Caco-2 (cell line): Measurements from ENCODE around the gene PCBP3. TPM values are rescaled to one million over a fixed set of nuclear protein-coding genes. Genes with fewer than 3 reads are reported as not detected.

Experiments
- BruUV-seq: library from RNA; stranded (reverse); fragments of 400-500 nt; replicated peaks from 2 replicates; lab custom pipeline; 2021; lab: Mats Ljungman, UMichigan
- CTCF ChIA-PET: fragments of 300-600 bp; sonication (Branson Sonifier 250); formaldehyde crosslinking; loops from one replicate; lab custom pipeline; 2022; ENCODE audit warnings: antibody characterized with exemption; lab: Charles Lee
- POLR2A ChIA-PET: fragments of 300-600 bp; sonication (Branson Sonifier 250); formaldehyde crosslinking; loops from one replicate; lab custom pipeline; 2022; ENCODE audit warnings: antibody characterized with exemption; lab: Charles Lee
- DNase-seq, 2 experiments: peaks; one replicate each; pipeline versions ENCODE4 v3.0.0 to v3.0.0-alpha.2; 2020 to 2022
- H3K27me3 ChIP-seq: replicated peaks from 2 replicates; pipeline ENCODE4 v1.6.0; 2011; ENCODE audit warnings: low read length; ENCODE audit not compliant: control insufficient read depth, insufficient read depth
- H3K36me3 ChIP-seq: 2 replicates; pipeline ENCODE4 v1.5.1; 2011; ENCODE audit warnings: low read length; ENCODE audit not compliant: control insufficient read depth, insufficient read depth
- H3K4me1 ChIP-seq: fragments of 250-450 bp; sonication (Bioruptor Pico); 2 replicates; pipeline ENCODE4 v1.5.1; 2020; ENCODE audit warnings: mild to moderate bottlenecking
- H3K4me3 ChIP-seq: 2 replicates; pipeline ENCODE4 v1.5.1; 2011; ENCODE audit warnings: low read depth, mild to moderate bottlenecking, control low read depth, low read length
- H3K9me3 ChIP-seq: fragments of 250-450 bp; sonication (Bioruptor Pico); 2 replicates; pipeline ENCODE4 v1.5.1; 2020; ENCODE audit warnings: mild to moderate bottlenecking, moderate library complexity
- H3K27ac Mint-ChIP-seq: one replicate; pipeline ENCODE4 v1.8.0; 2022; ENCODE audit warnings: mixed read lengths; ENCODE audit not compliant: unreplicated experiment
- H3K27me3 Mint-ChIP-seq: one replicate; pipeline ENCODE4 v1.8.0; 2022; ENCODE audit warnings: mixed read lengths; ENCODE audit not compliant: insufficient read depth, unreplicated experiment
- H3K36me3 Mint-ChIP-seq: one replicate; pipeline ENCODE4 v1.8.0; 2022; ENCODE audit warnings: mild to moderate bottlenecking, mixed read lengths; ENCODE audit not compliant: insufficient read depth, unreplicated experiment
- H3K4me1 Mint-ChIP-seq: one replicate; pipeline ENCODE4 v1.8.0; 2022; ENCODE audit warnings: low read depth, mixed read lengths; ENCODE audit not compliant: unreplicated experiment
- H3K4me3 Mint-ChIP-seq: one replicate; pipeline ENCODE4 v1.8.0; 2022; ENCODE audit warnings: mild to moderate bottlenecking, moderate library complexity, mixed read lengths; ENCODE audit not compliant: unreplicated experiment
- H3K9me3 Mint-ChIP-seq: one replicate; pipeline ENCODE4 v1.8.0; 2022; ENCODE audit warnings: mixed read lengths; ENCODE audit not compliant: unreplicated experiment
- intact Hi-C: fragments of 100-400 bp; cut with micrococcal nuclease; formaldehyde crosslinking; loops from one replicate; pipeline ENCODE4 v1.10.0; 2022; ENCODE audit not compliant: unreplicated experiment
- total RNA-seq: library from RNA; stranded (reverse); gene quantifications from 2 replicates; pipeline ENCODE4 v1.2.3, GENCODE V29; 2022
- TF ChIP-seq, protein P1 (sequence below), 2 experiments: fragments of 200-600 bp in 1 of 2; IDR thresholded peaks; 1 replicate in 1 of 2; 2 replicates in 1 of 2; pipeline versions ENCODE4 v1.5.1 to v1.8.0; 2011 to 2022; ENCODE audit warnings: antibody characterized with exemption in 1 of 2, control low read depth in 1 of 2, inconsistent platforms in 1 of 2, low read depth in 1 of 2, low read length in 1 of 2, mild to moderate bottlenecking in 1 of 2, moderate library complexity in 1 of 2; ENCODE audit not compliant: insufficient read depth in 1 of 2, severe bottlenecking in 1 of 2, unreplicated experiment in 1 of 2

Gene PCBP3
- total RNA-seq, 1 experiment from 2014 or later, result 0.75 TPM

DNA sequence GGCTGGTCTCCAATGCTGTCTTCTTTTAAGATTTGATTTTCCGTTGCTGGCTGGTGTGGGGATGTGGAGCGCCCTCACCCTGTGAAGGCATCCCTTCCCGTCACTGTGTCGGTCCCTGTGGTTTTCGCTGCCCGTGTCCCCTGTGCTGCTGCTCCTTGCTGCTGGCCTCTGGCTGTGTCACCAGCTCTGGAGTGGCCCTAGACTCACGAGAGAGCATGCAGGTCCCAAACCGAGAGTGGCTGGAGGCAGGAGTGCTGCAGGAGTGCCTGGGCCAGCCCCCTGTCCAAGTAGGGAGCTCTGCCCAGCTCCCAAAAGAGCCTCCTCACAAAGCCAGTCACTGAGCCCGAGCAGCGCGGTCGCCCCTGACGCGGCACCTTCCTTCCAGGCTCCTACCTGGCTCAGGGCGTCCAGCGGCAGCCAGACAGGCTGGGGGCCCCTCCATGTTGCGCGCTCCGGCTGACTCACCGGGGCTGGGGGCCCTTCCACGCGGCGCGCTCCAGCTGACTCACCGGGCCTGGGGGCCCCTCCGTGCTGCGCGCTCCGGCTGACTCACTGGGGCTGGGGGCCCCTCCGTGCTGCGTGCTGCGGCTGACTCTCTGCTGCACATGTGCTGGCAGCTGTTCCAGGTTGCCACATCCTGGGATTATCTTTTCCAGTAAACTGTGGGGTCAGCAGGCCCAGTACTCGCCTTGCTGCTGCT, 231.3 kb downstream of the PCBP3 start:
- ChIA-PET CTCF (interaction anchor here (0.7 kb wide), 1 partner anchor 67 kb away, joined by 7 read pairs; no protein-coding TSS in a partner anchor), POLR2A (no interaction called here)
- TF ChIP-seq, protein P1, sequence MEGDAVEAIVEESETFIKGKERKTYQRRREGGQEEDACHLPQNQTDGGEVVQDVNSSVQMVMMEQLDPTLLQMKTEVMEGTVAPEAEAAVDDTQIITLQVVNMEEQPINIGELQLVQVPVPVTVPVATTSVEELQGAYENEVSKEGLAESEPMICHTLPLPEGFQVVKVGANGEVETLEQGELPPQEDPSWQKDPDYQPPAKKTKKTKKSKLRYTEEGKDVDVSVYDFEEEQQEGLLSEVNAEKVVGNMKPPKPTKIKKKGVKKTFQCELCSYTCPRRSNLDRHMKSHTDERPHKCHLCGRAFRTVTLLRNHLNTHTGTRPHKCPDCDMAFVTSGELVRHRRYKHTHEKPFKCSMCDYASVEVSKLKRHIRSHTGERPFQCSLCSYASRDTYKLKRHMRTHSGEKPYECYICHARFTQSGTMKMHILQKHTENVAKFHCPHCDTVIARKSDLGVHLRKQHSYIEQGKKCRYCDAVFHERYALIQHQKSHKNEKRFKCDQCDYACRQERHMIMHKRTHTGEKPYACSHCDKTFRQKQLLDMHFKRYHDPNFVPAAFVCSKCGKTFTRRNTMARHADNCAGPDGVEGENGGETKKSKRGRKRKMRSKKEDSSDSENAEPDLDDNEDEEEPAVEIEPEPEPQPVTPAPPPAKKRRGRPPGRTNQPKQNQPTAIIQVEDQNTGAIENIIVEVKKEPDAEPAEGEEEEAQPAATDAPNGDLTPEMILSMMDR (IDR thresholded peaks at IDR 0.05; ENCODE audit: insufficient read depth in 1 of 2, low read depth in 1 of 2, low read length in 1 of 2, severe bottlenecking in 1 of 2, unreplicated experiment in 1 of 2), result no peak
- H3K27me3 Mint-ChIP-seq, result peaks cover 16% of the 10 kb centered on the region
- Histone ChIP-seq H3K4me3 (peak overlapping the region; percentile 13), H3K9me3 (no peaks in the 10 kb centered on the region), H3K36me3 (no peaks in the 10 kb centered on the region), H3K4me1 (peaks cover 13% of the 10 kb centered on the region), H3K27me3 (no peaks in the 10 kb centered on the region)
- peak; percentile 66 to 67 for DNase-seq
- H3K9me3 Mint-ChIP-seq, result no peaks in the 10 kb centered on the region
- H3K36me3 Mint-ChIP-seq, result peaks cover 5% of the 10 kb centered on the region
- no peaks in the 10 kb centered on the region for H3K4me1 Mint-ChIP-seq
- intact Hi-C loops, result no loop called here
- H3K27ac Mint-ChIP-seq, result peak overlapping the region; percentile 85
- BruUV-seq, result TSS peak; percentile 47
- H3K4me3 Mint-ChIP-seq, result peak overlapping the region; percentile 67

DNA sequence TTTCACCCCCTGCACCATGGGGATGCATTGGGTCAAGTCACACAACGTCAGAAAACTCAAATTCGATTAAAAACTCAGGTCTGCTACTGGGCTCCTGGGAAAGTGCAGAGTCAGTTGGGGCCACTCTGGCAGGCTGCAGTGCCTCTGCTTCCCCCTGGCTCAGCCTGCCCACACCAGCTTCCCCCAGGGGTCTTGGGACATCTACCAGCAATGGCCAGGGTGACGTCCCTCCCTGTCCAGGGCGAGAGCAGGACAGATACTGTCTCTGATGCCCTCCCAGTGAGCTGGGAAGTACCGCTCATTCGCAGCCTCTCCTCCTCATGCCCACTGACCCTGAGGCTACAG, 231.9 kb downstream of the PCBP3 start:
- Histone ChIP-seq H3K27me3 (no peaks in the 10 kb centered on the region), H3K9me3 (no peaks in the 10 kb centered on the region), H3K4me1 (peaks cover 13% of the 10 kb centered on the region), H3K36me3 (no peaks in the 10 kb centered on the region), H3K4me3 (no peak overlapping the region)
- Mint-ChIP-seq H3K4me3 (peak overlapping the region; percentile 67), H3K27me3 (peaks cover 16% of the 10 kb centered on the region), H3K36me3 (peaks cover 5% of the 10 kb centered on the region), H3K4me1 (no peaks in the 10 kb centered on the region), H3K9me3 (no peaks in the 10 kb centered on the region), H3K27ac (peak overlapping the region; percentile 71)
- no TSS peak for BruUV-seq
- ChIA-PET CTCF (no interaction called here), POLR2A (no interaction called here)
- intact Hi-C loops, result no loop called here
- peak in 1 of 2 experiments; percentile 23 for DNase-seq
- TF ChIP-seq, protein P1 (IDR thresholded peaks at IDR 0.05; ENCODE audit: insufficient read depth in 1 of 2, low read depth in 1 of 2, low read length in 1 of 2, severe bottlenecking in 1 of 2, unreplicated experiment in 1 of 2), result no peak

DNA sequence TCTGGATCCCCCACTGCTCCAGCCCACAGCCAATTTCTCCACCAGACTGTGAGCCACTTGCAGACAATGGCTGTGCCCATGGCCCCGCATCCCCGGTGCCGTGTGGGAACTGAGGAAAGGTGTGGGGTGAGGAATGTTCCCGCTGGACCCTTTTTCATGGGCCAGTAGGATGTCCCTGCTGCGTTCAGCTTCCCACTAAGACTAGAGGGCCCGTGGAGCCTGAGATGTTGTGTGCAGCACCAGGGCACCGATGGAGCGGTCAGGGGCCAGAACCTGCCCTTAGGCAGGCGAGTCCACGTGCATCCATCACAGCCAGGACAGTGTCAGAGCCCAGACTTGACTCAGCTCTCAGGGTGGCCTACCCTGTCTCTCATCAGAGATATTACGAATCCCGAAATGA, 232.4 kb downstream of the PCBP3 start:
- H3K4me3 Mint-ChIP-seq, result no peak overlapping the region
- CTCF ChIA-PET, result no interaction called here
- POLR2A ChIA-PET, result no interaction called here
- H3K9me3 Mint-ChIP-seq, result no peaks in the 10 kb centered on the region
- peaks cover 15% of the 10 kb centered on the region for H3K27me3 Mint-ChIP-seq
- intact Hi-C loops, result no loop called here
- H3K27me3 ChIP-seq, result no peaks in the 10 kb centered on the region
- no peaks in the 10 kb centered on the region for H3K4me1 Mint-ChIP-seq
- peaks cover 5% of the 10 kb centered on the region for H3K36me3 Mint-ChIP-seq
- peak overlapping the region; percentile 71 for H3K27ac Mint-ChIP-seq
- peak in 1 of 2 experiments; percentile 26 for DNase-seq
- no peaks in the 10 kb centered on the region for H3K9me3 ChIP-seq
- TF ChIP-seq, protein P1 (IDR thresholded peaks at IDR 0.05; ENCODE audit: insufficient read depth in 1 of 2, low read depth in 1 of 2, low read length in 1 of 2, severe bottlenecking in 1 of 2, unreplicated experiment in 1 of 2), result no peak
- H3K36me3 ChIP-seq, result no peaks in the 10 kb centered on the region
- no TSS peak for BruUV-seq
- H3K4me1 ChIP-seq, result peaks cover 13% of the 10 kb centered on the region
- H3K4me3 ChIP-seq, result no peak overlapping the region
